ENCODE results near the gene ZKSCAN1.

The ZKSCAN1 gene

GRCh38 chr7:100090527-100091410 lies 75.4 kb downstream of the ZKSCAN1 start:
- DNase-seq (ENCODE audit: extremely low spot score), result no peak
- CTCF ChIA-PET, result no interaction called here
- POLR2A ChIA-PET, result interaction anchor here (1.0 to 3.9 kb wide), 6 partner anchors 11 to 173 kb away, joined by 3 to 100 read pairs (median 4); partner anchors contain the start of genes AP4M1 and MCM7
- TF ChIP-seq ELF4 (IDR thresholded peaks at IDR 0.05) (no peak), NFRKB (IDR thresholded peaks at IDR 0.05) (no peak), CTBP1 (IDR thresholded peaks at IDR 0.05; ENCODE audit: borderline replicate concordance) (no peak), ARNT (IDR thresholded peaks at IDR 0.05) (no peak), PKNOX1 (IDR thresholded peaks at IDR 0.05) (no peak), SUZ12 (IDR thresholded peaks at IDR 0.05) (no peak), BHLHE40 (IDR thresholded peaks at IDR 0.05; ENCODE audit: borderline replicate concordance) (no peak), HDGF (IDR thresholded peaks at IDR 0.05; ENCODE audit: borderline replicate concordance) (no peak)
